Keratinocyte (primary cell): Measurements from ENCODE around the gene FASLG.

Source experiments
- CTCF ChIP-seq, 3 experiments: IDR thresholded peaks in 1 of 3; conservative IDR thresholded peaks in 1 of 3; optimal IDR thresholded peaks in 1 of 3; 2 replicates in 2 of 3; 3 replicates in 1 of 3; pipeline versions ENCODE3 to v1.5.1; 2011; ENCODE audit warnings: low read length in 3 of 3, mild to moderate bottlenecking in 3 of 3, moderate library complexity in 2 of 3, control low read depth in 1 of 3, inconsistent platforms in 1 of 3; ENCODE audit not compliant: insufficient read depth in 2 of 3; ENCODE audit errors: extremely low read depth in 1 of 3
- EZH2 ChIP-seq: IDR thresholded peaks from one replicate; pipeline ENCODE4 v1.6.1; 2012; ENCODE audit warnings: inconsistent platforms, mild to moderate bottlenecking, low read length, moderate library complexity

DNA sequence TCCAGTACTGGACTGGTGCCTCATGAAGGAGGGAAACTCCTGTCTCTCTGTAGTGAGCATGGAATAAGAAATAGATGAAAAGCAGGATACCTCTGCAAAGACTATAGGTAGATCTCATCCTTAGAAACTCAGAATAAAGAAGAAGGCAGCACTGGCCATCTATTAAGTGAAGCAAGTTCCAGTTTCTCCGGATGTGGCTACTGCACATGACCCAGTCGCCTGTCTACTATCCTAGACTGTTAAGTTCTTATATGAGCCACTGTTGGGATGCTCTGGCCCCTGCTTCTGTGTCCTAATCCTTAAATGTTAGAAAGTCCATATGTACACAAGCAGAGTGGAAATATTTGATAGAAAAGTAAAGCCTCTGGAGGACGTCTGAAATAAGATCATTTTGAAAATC is 2.2 kb downstream of the FASLG start:
- TF ChIP-seq CTCF (optimal IDR thresholded peaks at IDR 0.05 in 1 of 3, IDR thresholded peaks at IDR 0.05 in 1 of 3, conservative IDR thresholded peaks at IDR 0.05 in 1 of 3; ENCODE audit: extremely low read depth in 1 of 3, insufficient read depth in 2 of 3, low read length in 3 of 3) (no peak), EZH2 (no peak)
